ENCODE results near the gene FAM13A.

Gene FAM13A

GRCh38 chr4:88725986-88726385, 331.0 kb downstream of the FAM13A start:
- no peak for DNase-seq (ENCODE audit: low read depth)

GRCh38 chr4:88725143-88725542, 331.8 kb downstream of the FAM13A start:
- no peak for TF ChIP-seq CTCF (IDR thresholded peaks at IDR 0.05; ENCODE audit: low read length, missing control alignments)
- DNase-seq (ENCODE audit: low read depth) = no peak
- no peak overlapping the region for H3K4me3 ChIP-seq (replicated peaks; ENCODE audit: low read depth, low read length)

More at GRCh38 chr4:88725986-88726385, 331.0 kb downstream of the FAM13A start:
- TF ChIP-seq CTCF (IDR thresholded peaks at IDR 0.05; ENCODE audit: low read length, missing control alignments) = no peak
- H3K4me3 ChIP-seq (replicated peaks; ENCODE audit: low read depth, low read length) = no peak overlapping the region

- no peak overlapping the region for H3K4me3 ChIP-seq (replicated peaks; ENCODE audit: low read depth, low read length)
- DNase-seq (ENCODE audit: low read depth) = no peak
- TF ChIP-seq CTCF (IDR thresholded peaks at IDR 0.05; ENCODE audit: low read length, missing control alignments) = no peak
These were observed 332.6 kb downstream of the FAM13A start for GRCh38 chr4:88724406-88724805.

DNA sequence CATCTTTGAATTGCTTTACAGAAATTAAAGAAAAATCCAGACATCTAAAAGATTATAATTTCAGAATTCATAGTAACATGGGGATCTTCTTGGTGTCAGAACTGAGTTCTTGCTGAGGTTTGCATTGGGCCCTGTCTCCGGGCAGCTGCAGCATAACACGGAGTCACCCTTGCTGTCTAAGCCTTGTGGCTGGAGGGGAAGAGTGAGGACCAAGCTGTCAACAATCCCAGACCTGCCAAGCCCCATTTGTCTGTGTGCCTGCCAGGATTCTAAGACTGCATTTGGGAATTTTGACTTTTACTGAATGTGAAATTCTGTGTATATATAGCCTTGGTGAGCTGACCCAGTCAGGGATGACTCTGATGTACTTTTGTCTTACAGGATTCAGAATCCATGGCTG, 334.2 kb downstream of the FAM13A start:
- TF ChIP-seq CTCF (IDR thresholded peaks at IDR 0.05; ENCODE audit: low read length, missing control alignments) = no peak
- no peak overlapping the region for H3K4me3 ChIP-seq (replicated peaks; ENCODE audit: low read depth, low read length)
- DNase-seq (ENCODE audit: low read depth) = no peak

DNA sequence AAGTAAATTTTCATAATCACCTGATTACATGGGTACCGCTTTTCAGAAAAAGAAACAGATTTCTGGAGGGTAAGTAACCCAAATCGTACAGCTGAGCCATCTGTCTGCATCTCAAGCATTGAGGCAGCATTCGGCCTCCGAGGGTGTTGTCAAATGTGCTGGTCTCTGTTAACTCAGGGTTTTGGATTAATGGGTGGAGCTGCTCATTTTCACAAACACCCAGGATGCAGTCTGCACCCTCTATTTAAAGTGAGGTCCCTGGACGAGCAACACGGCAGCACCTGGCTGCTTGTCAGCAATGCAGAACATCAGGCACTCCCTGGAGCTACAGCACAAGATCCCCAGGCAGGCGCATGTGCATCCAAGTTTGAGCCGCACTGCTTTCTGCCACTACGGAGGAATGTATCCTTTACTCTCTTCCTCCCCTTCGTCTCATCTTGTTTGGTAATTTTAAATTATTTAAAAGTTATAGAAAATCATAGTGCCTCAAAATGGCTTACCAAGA, 334.7 kb downstream of the FAM13A start:
- DNase-seq (ENCODE audit: low read depth) = no peak
- no peak overlapping the region for H3K4me3 ChIP-seq (replicated peaks; ENCODE audit: low read depth, low read length)
- TF ChIP-seq CTCF (IDR thresholded peaks at IDR 0.05; ENCODE audit: low read length, missing control alignments) = no peak

GRCh38 chr4:88720451-88721428, 336.2 kb downstream of the FAM13A start:
- DNase-seq (ENCODE audit: low read depth) = no peak
- no peak overlapping the region for H3K4me3 ChIP-seq (replicated peaks; ENCODE audit: low read depth, low read length)
- no peak for TF ChIP-seq CTCF (IDR thresholded peaks at IDR 0.05; ENCODE audit: low read length, missing control alignments)

Measured in fibroblast of pulmonary artery (primary cell).